Erythroblast (primary cell): ENCODE measurements around the gene RASGRP2.

ENCODE experiments used
- GATA1 ChIP-seq: IDR thresholded peaks from 2 replicates; pipeline ENCODE4 v1.6.1; 2011; ENCODE audit warnings: low read depth, mild to moderate bottlenecking, control low read depth, low read length, moderate library complexity
- POLR2A ChIP-seq: IDR thresholded peaks from 2 replicates; pipeline ENCODE4 v1.6.1; 2011; ENCODE audit warnings: mild to moderate bottlenecking, low read length

GRCh38 chr11:64787526-64788320 lies 43.8 kb upstream of the RASGRP2 start:
- TF ChIP-seq POLR2A, result no peak
- TF ChIP-seq GATA1, result no peak
